Measurements from ENCODE around the gene C4orf50. TPM values are rescaled to one million over a fixed set of nuclear protein-coding genes. Genes with fewer than 3 reads are reported as not detected.

C4orf50 gene
- total and polyA plus RNA-seq, 2 of the 4 experiments (the other 2 are of a cell fraction) = not detected

DNA sequence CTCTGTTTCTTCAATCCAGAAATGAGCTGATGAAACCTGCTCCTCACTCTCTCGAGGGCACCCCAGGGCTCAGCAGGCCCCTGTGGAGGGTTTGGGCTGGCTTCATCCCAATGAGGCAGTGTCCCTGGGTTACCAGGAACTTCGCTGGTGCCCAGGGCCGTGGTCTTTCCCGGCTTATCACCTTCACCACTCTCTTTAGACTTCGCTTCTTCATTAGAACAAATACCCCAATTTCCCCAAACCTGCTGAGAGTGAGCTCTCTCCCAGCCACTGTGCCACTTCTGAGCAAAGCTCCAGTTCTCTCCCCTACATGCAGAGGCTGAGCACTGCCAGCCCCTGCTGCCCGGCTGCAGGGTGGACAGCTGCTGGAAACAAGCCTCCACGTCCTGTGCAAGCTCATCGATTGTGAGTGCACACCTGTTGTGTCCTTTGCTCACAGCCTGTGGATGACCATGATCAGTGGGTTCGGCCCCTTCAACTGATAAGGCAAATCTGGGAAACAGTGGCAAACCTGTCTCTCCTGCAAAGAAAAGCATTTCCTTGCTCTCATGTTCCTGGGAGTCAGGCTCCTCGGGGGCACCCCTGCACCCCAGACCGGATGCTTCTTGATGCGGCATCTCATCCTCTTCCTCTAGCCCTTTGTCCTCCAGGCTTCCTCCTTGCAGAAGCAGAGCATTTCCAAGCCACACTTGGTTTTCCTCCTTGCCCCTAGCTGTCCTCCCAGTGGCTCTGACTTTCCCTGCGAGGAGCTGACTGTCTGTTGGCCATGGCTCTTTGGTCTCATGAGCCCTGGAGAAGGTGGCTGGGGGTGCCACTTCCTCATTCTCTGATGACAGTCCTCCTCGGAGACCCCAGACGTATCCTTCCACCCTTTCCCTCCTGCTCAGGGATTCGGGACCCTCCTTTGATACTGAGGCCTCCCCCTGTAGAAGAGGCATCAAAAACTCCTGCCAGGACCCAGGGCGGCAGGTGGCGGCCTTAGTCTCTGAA, 28.7 kb downstream of the C4orf50 start:
- Histone ChIP-seq H3K79me1 (ENCODE audit: low read depth in 1 of 2, low read length in 2 of 2) (no peaks in the 10 kb centered on the region), H3K4me2 (ENCODE audit: low read depth, low read length) (no peak overlapping the region), H3K4ac (ENCODE audit: low read depth, low read length) (no peak overlapping the region), H3K9ac (ENCODE audit: low read depth, low read length) (no peak overlapping the region), H2AK9ac (replicated peaks; ENCODE audit: low read depth, low read length, poor library complexity) (no peak overlapping the region), H3K27ac (ENCODE audit: insufficient read depth, low read length) (no peak overlapping the region), H3K4me3 (ENCODE audit: insufficient read depth, low read depth, low read length) (no peak overlapping the region), H4K5ac (ENCODE audit: low read depth, low read length) (no peak overlapping the region), H4K20me1 (ENCODE audit: insufficient read depth, low read length) (no peaks in the 10 kb centered on the region), H3K4me1 (ENCODE audit: control insufficient read depth, insufficient read depth, low read length) (no peaks in the 10 kb centered on the region), H3K36me3 (ENCODE audit: control insufficient read depth, insufficient read depth, low read length) (no peaks in the 10 kb centered on the region), H3K18ac (ENCODE audit: low read depth, low read length) (no peak overlapping the region), H3K23ac (ENCODE audit: low read depth, low read length) (no peak overlapping the region), H2BK5ac (ENCODE audit: low read depth, low read length, poor library complexity, severe bottlenecking) (no peak overlapping the region), H4K8ac (ENCODE audit: low read depth in 2 of 2, low read length in 2 of 2) (no peak overlapping the region), H4K91ac (ENCODE audit: insufficient read depth, low read depth, low read length) (no peak overlapping the region), H3K27me3 (ENCODE audit: control insufficient read depth, insufficient read depth, low read length) (no peaks in the 10 kb centered on the region; the same call in none of the 2 replicates), H2AK5ac (ENCODE audit: low read depth, low read length) (no peak overlapping the region), H2BK120ac (ENCODE audit: low read depth, low read length) (no peak overlapping the region), H3K56ac (ENCODE audit: extremely low read depth, insufficient read depth, low read length) (no peak overlapping the region), H2BK20ac (ENCODE audit: low read depth, low read length) (no peak overlapping the region), H3K9me3 (ENCODE audit: control insufficient read depth, insufficient read depth, low read length) (no peaks in the 10 kb centered on the region), H2BK15ac (ENCODE audit: low read depth, low read length) (no peak overlapping the region), H2AFZ (replicated peaks; ENCODE audit: low read length, poor library complexity) (no peak overlapping the region), H3K14ac (replicated peaks; ENCODE audit: low read depth, low read length) (no peak overlapping the region), H3K9me1 (ENCODE audit: insufficient read depth, low read length) (no peaks in the 10 kb centered on the region)
- POLR2A ChIA-PET (ENCODE audit: unreplicated experiment) = no interaction called here
- in situ Hi-C loops (cut with MboI; ENCODE audit: low sequenced_read_pairs) (loop anchor here (10.0 kb wide), 1 partner anchor 335 kb away; no protein-coding TSS in a partner anchor), intact Hi-C loops (cut with micrococcal nuclease) (no loop called here), dilution Hi-C loops (cut with HindIII; ENCODE audit: low sequenced_read_pairs, unreplicated experiment) (no loop called here)
- TF ChIP-seq FOS (IDR thresholded peaks at IDR 0.05; ENCODE audit: low read depth, low read length) = no peak
- no peak for TF ChIP-seq CHD1 (IDR thresholded peaks at IDR 0.05; ENCODE audit: low read depth, low read length)
- no peak for TF ChIP-seq NFE2L2 (IDR thresholded peaks at IDR 0.05; ENCODE audit: low read depth, low read length)
- TF ChIP-seq ELK1 (IDR thresholded peaks at IDR 0.05; ENCODE audit: borderline replicate concordance, low read depth, low read length) = no peak
- no peak for TF ChIP-seq RFX5 (IDR thresholded peaks at IDR 0.05; ENCODE audit: low read depth, low read length)
- no peak for TF ChIP-seq MAZ (IDR thresholded peaks at IDR 0.05; ENCODE audit: borderline replicate concordance, low read depth, low read length)
- no peak for ATAC-seq (ENCODE audit: low read depth)
- WGBS, 2 experiments (ENCODE audit: extremely low coverage in 2 of 2, insufficient read length in 1 of 2) = 52% methylated on average over 8 of the region's 18 CpGs; no CpG with 5 or more reads in 1 of the 2 experiments
- BruUV-seq (replicated peaks) = no TSS peak
- no peak for DNase-seq
- CTCF ChIA-PET = interaction anchor here (1.4 kb wide), 1 partner anchor 9 kb away, joined by 8 read pairs; no protein-coding TSS in a partner anchor

Data from IMR-90 (cell line).